Cerebellar cortex (tissue), 1 donor: ENCODE measurements around the gene AK3.
"Not testable (repeated sequence)": the region's sequence is repeated elsewhere in the genome, so short reads cannot be mapped to it uniquely, and the experiment has no call there.

ENCODE experiments used
- DNase-seq: peaks from one replicate; pipeline ENCODE4 v3.0.0-alpha.2; 2015; ENCODE audit warnings: low spot score

Gene AK3

DNA sequence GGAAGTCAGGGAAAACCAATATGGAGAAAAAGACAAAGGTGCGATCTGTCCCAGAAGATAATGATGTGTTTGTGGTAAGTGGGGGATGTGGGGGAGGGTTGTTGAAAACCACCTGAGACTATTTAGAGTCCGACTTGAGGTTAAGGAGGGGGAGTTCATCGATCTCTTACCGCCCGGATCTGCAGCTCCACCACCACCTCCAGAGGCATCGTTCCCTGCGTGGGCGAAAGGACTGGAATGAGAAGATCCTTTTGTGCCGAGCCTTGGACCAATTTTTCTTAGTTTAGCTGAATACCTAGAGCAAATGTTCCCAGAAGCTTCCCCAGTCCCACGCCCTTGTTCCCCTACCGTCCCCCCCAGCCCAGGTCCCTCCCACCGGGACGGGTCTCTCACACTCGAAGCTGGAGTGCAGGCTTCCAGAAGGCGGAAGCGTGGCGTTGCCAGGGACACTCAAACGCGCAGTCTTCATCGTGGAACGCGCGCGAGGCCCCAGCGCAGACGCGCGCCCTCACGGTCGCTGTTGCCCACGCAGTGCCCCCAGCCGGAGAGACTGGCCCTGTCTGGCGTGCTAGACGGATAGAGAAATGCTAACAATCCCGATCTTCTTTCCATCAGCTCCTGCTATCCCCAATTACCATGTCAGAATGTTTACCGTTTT is 74.8 kb downstream of the AK3 start, which contains the start of gene SPATA6L:
TSS of gene SPATA6L (minus strand) at position 439 of the 658 bp plus-strand sequence. CDS start at position 209, 230 bp downstream.
- DNase-seq = peak; percentile 74

DNA sequence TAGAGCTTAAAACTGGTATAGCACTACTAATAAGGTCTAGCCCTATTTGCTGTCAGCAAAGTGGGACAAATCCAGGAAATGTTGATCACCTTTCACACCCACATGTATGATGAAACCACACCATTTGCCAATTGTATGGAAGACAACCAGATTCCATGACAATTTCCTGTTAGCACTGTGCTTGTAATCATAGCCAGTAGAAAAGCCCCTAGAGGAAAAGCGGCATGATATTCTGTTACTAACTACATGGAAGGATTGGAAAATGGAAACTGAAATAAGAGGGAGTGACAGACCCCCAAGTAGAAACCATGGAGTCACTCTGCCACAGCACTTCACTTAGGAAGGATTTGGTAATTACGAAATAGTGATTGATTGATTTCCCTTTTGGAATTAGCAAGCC is 75.6 kb downstream of the AK3 start:
- no peak for DNase-seq

DNA sequence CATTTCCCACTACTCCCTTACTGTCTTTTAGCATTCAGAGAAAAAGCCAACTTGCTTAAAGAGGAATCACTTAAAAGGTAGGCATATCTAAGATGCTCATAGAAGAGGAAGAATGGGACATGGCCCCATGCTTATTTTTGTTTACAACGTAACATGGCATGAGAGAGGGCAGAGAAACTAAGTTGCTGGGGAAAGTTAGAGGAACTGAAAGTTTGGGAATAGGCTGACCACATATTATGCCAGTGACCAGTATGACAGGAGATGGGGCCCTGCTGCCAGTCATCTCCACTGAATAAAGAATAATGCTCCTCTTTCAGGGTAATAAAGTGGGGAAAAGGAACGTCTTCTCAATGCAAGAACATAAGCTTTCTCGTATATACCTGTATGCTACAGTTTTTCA is 77.0 kb downstream of the AK3 start:
- no peak for DNase-seq

DNA sequence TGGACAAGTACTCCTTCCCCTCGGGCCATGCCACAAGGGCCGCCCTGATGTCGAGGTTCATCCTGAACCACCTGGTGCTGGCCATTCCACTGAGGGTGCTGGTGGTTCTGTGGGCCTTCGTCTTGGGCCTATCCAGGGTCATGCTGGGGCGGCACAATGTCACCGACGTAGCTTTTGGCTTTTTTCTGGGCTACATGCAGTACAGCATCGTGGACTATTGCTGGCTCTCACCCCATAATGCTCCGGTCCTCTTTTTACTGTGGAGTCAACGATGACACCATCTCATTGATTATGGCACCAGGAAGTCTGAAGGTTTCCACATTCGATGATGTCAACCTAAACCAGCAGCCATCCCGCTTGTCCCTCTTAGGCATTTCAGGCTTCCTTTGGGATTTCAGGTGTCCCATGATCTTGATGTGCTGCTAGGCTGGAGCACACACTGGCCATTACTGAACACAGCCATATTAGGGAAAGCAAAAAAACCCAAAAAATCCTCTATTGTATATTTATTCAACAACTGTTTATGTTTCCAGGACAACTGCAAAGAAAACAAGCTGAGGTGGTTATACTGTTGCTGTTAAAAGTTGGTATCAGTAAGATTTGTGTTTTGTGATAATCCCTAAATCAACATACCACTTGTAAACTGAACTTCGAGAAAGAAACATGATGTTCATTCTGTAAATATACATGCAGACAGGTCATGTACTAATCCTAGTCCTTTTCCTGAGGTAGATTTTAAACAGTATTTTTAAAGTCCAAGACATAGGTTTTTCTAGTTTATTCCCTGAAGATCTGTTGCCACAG is 77.8 kb downstream of the AK3 start:
- no peak for DNase-seq

GRCh38 chr9:4662108-4662988 is 78.7 kb downstream of the AK3 start, which contains the start of gene PLPP6:
TSS of gene PLPP6 (plus strand) at chr9:4662294. CDS start at chr9:4662376, 82 bp downstream.
- peak; percentile 96 for DNase-seq

DNA sequence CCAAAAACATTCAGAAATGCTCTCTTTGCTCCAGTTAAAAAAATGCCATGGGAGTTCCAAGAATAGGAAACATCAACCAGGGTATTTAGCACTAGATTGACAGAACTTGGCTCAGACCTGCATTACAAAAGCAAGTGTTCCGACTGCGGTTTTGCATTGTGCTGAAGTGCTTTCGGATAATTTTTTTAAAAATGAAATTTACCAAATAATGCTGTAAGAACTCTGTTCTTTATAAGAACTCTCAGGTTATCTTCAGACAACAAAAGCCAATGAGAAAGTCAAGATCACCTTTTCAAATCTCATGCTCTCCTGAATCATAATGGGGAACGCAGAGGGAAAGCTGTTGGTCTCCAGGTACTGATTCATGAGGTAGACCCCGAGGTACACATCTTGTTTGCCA is 79.4 kb downstream of the AK3 start:
- peak; percentile 48 for DNase-seq

GRCh38 chr9:4661165-4661564 is 79.8 kb downstream of the AK3 start:
- DNase-seq = no peak

DNA sequence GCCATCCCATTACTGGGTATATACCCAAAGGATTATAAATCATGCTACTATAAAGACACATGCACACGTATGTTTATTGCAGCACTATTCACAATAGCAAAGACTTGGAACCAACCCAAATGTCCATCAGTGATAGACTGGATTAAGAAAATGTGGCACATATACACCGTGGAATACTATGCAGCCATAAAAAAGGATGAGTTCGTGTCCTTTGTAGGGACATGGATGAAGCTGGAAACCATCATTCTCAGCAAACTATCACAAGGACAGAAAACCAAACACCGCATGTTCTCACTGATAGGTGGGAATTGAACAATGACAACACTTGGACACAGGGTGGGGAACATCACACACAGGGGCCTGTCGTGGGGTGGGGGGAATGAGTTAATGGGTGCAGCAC is 80.3 kb downstream of the AK3 start:
- not testable (repeated sequence) for DNase-seq
